ENCODE results near the gene VANGL2.

GRCh38 chr1:160436966-160437365 is 36.6 kb downstream of the VANGL2 start:
- no peak for TF ChIP-seq TCF4 (CRISPR knock-in tag; IDR thresholded peaks at IDR 0.05; ENCODE audit: borderline replicate concordance)
- TF ChIP-seq ESRRG (CRISPR knock-in tag; IDR thresholded peaks at IDR 0.05): no peak
- no peak for TF ChIP-seq PATZ1 (CRISPR knock-in tag; IDR thresholded peaks at IDR 0.05; ENCODE audit: borderline replicate concordance)
- no peak for TF ChIP-seq CREB5 (CRISPR knock-in tag; IDR thresholded peaks at IDR 0.05; ENCODE audit: low read depth)
- no peak for TF ChIP-seq ZNF565 (CRISPR knock-in tag; conservative IDR thresholded peaks at IDR 0.05; ENCODE audit: low read depth)
- TF ChIP-seq ZFP30 (CRISPR knock-in tag; IDR thresholded peaks at IDR 0.05): no peak
- TF ChIP-seq OSR1 (CRISPR knock-in tag; IDR thresholded peaks at IDR 0.05): no peak
- TF ChIP-seq ARNTL (CRISPR knock-in tag; IDR thresholded peaks at IDR 0.05; ENCODE audit: borderline replicate concordance, low read depth): no peak
- TF ChIP-seq ISL1 (CRISPR knock-in tag; IDR thresholded peaks at IDR 0.05): no peak
- no peak for TF ChIP-seq ZNF8 (CRISPR knock-in tag; IDR thresholded peaks at IDR 0.05)
- no peak for TF ChIP-seq GLIS3 (CRISPR knock-in tag; IDR thresholded peaks at IDR 0.05)
- TF ChIP-seq ZFP3 (CRISPR knock-in tag; IDR thresholded peaks at IDR 0.05): no peak
- TF ChIP-seq RARB (CRISPR knock-in tag; IDR thresholded peaks at IDR 0.05): no peak
- TF ChIP-seq BACH2 (CRISPR knock-in tag; IDR thresholded peaks at IDR 0.05; ENCODE audit: borderline replicate concordance): no peak

Measured in SK-N-SH treated with all-trans-retinoic acid at 6 μM for 48 hours (cell line).